GM11168 (cell line): Measurements from ENCODE around the gene AXIN1.

Source experiments
- in situ Hi-C: fragments of 300-500 bp; cut with MboI; formaldehyde crosslinking; loops from one replicate; pipeline ENCODE4 v1.12.0; 2022; ENCODE audit warnings: low sequenced_read_pairs; ENCODE audit not compliant: unreplicated experiment

AXIN1 gene

DNA sequence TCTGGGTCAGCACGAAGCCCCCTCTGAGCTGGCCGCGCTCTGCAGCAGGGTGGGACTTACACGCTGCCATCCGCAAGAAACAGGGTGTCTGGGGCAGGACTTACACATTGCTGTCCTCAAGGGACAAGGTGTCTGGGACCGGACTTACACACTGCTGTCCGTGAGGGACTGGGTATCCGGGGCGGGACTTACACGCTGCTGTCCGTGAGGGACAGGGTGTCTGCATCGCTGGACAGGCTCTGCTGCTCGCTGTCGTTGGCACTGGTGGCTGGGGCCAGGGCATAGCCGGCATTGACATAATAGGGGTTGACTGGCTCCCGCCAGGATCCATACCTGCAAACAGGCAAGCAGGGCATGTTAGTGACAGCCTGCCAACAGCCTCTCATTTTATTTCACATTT is 38.2 kb downstream of the AXIN1 start:
- in situ Hi-C loops: no loop called here

DNA sequence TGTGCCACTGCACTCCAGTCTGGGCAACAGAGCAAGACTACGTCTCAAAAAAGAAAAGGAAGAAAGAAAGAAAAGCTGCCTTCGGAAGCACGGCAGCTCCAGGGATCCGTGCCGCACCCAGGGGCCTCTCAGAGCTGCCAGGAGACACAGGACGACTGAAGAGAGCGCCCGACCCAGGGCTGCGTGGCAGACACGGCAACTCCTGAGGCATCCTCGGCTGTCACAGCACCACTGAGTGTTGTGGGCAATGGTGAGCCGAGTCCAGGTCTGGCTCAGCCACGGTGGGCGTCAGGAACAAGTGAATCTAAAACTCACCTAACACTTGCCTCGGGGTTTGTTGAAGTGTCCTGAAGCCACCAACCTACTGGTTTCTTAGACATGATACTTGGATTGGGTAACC is 40.8 kb downstream of the AXIN1 start:
- in situ Hi-C loops: no loop called here

DNA sequence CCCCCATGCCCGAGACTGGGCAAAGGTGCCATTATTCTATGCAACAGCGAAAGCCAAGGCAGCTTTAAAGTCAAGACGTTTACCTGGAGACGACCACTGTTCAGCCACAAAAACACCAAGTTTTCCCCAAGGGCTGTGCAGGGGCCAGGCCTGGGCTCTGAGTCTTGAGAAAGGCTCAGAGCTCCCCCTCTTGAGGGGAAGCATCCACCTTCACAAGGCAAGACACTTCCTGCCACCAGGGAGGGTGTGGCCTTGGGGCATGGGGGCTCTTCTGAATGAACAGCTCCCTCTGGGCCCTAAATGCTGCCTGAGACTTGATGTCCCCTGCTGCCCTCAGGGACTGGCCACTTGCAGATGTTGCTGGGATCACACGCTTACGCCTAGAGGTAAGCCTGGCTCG is 43.0 kb downstream of the AXIN1 start:
- in situ Hi-C loops: no loop called here

DNA sequence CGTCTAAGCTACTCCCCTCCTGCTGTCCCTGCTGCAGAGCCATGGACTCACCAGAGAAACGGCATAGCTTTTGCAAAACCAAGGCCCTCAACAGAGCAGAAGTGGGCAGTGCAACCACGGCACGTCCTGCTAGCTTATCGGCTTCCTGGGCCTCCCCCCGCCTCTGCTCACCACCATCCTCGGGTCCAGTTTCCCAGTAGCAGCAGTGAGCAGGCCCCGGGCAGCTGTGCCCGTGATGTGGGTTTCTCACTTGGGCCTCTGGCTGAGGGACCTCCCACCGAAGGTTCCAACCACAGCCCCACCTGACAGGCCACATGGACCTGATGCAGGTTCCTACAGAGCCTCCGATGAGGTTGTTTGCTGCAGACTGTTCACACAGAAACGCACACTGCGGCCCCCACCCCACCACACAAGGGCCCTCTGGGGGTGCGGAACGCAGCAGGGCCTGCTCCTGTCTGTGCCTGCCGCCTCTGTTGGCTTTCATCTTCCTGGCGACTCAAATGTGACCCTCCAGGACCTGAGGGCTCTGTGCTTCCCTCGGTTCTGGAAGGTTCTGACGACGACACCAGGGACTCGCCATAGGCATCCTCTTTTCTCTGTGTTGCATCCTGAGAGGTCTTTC is 44.7 kb downstream of the AXIN1 start:
- in situ Hi-C loops: no loop called here

DNA sequence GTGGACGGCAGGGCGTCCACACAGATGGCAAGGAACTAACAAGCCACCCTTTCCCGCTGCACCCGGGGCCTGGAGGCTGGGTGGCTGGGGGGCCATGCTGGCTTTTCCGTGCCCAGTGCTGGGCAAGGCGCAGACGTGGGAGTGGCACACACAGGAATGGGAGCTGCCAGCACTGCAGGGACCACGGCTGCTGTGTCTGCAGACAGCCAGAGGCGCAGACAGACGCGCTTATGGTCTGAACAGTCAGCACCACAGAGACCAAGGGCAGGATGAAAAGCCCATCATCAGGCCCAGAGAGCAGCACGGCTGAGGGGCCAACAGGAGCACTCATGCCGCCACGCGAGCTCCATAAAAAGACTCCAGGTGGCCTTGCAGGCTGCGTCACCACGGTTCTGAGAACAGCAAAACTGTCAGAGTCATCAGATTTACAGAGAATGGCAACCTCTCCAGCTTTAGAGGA is 45.6 kb downstream of the AXIN1 start:
- in situ Hi-C loops: no loop called here

DNA sequence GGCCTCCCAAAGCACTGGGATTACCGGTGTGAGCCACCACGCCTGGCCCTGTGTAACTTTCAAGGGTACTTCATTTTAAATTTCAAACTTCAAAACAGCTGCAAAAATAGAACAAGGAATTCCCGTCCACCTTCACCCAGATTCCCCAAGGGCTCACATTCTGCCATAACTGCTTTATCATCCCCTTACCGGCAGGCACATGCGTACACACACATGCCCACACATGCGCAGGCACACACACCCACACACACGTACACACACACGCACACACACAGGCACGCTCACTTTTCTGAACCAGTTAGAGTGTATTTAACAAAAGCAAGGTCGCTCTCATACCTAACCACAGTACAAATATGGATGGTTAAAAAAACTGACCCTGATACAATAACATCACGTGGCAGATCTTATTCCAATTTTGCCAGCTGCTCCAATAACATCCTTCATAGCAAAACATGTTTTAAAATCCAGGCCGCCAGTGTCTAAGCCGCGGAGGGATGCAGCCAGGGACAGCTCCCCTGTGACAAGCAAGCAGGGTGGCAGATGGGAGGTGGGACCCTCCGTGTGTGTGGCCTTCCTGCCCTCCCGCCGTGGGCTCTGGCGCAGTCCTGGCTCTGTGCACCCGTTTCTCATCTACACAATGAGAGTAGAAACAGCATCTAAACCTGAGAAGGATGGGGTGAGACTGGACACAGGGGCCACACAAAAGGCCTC is 46.5 kb downstream of the AXIN1 start:
- in situ Hi-C loops: no loop called here

DNA sequence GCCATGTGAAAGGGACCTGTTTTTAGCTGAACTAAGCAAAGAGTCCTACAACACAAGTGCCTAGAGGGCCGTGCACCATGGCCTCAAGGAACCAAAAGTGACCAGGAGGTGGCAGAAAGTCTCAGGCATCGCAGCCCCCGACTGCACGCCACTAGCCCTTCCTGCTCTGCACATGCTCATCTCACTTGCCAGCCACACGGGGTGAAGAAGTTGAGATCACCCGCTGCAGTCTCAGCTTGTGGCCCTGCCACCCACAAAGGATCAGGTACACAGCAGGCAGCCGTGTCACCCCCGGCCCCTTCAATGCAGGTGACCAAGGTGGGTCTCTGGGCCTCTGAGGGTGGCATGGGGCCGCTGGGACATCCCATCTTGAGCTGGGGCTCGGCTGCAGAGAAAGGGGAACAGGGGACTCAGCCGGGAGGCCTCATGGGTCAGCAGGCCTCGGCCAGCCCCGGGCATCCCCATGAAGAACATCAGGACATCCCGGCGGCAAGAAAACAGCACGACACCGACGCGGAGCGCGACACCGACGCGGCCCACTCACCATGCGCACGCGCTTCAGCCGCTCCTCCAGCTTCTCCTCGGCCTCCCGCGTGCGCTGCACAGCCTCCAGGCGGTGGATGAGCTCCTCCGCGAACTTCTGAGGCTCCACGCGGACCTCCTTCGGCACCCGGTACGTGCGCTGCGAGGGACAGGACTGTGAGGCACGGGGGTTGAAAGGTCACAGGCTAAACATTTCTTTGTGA is 48.6 kb downstream of the AXIN1 start:
- in situ Hi-C loops: no loop called here

DNA sequence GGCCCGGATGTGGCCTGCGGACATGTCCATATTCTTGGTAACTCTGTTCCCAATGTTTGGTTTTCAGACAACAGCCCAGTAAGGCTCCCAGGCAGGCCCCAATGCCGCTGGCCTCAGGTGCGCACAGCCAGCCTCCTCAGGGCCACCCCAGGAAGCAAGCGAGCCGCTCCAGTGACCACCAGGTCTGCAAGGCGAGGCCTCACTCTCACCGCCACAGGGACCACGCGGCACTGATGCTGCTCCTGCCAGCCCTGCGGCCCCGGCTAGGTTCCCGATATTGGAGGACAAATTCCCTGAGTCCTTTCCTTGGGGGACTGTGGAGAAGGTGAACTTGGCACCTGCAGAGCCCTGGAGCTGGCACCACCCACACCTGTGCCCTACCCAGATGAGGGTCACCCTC is 50.6 kb downstream of the AXIN1 start:
- in situ Hi-C loops: no loop called here

DNA sequence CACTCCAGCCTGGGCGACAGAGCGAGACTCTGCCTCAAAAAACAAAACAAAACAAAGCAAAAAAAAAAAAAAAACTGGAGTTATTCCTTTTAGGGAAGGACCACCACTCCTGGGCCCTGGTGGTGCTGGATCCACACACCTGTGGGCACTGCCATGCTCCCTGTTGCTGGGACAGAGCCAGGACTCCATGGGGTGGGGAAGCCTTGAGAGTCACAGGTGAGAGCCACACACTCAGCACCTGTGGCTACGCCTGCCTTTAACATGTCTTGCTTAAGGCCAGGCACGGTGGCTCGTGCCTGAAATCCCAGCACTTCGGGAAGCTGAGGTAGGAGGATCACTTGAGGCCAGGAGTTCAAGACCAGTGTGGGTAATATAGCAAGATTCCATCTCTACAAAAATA is 51.3 kb downstream of the AXIN1 start:
- in situ Hi-C loops: no loop called here

DNA sequence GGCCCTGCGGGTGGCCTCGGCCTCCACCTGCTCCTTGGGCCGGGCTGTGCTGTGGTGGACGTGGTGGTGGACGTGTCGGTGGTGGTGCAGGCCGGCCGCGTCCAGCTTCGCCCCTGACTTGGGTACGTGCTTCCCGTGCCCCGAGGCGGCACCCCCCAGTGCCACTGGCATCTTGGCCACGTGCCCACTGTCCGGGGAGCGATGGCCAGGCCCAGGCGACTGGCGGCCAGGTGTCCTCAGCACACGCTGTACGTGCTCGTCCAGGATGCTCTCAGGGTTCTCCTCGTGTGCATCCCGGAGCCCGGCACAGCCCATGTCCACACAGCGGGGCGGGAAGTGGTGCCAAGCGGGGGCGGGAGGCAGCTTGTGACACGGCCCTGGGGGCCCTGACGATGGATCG is 54.7 kb downstream of the AXIN1 start:
- in situ Hi-C loops: no loop called here

DNA sequence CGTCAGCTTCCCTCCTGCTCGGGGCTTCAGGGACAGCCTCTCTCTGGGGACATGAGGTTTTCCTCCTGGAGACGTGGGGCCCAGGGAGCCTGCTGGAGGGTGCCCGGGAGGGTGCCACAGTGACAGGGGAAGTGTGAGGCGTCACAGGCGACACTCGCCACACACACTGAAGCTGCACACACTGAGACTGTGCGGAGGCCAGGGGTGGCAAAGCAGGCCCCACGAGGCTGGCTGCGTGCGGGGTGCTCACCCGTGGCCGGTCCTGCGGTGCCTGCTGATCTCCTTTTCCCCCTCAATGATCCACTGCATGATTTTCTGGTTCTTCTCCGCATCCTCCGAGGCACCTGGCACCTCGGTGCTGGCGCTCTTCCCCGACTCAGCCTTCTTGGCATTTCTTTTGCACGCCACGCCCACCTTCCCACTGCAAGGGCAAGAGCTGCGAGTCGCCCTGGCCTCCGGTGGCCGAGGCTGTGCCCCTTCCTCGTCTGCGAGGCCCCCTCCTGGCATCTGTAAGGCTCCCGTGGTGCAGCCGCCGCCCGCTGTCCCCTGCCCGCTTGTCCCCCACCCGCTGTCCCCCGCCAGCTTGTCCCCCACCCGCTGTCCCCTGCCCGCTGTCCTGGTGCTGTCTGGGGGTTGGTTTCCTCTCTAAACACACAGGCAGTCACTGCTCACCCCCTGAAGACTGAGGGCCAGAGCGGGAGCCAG is 55.6 kb downstream of the AXIN1 start:
- in situ Hi-C loops: no loop called here

DNA sequence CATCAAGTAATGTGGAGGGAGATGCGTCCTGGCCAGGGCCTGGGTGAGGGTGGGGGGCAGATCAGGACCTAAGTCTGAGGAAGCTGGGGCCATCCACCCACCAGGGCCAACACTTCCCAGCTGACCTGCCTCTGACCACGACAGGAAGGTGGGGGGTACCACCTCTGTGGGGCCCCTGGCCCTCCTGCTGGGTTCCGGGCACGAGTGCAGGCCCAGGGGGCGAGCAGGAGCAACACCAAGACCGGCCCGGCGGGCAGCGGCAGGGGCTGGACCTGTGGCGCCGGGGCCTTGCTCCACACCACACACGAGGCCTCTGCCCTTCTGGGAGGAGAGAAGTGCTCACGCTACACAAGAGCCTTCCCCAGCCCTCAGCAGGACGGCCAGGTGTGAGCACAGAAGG is 56.2 kb downstream of the AXIN1 start:
- in situ Hi-C loops: no loop called here

DNA sequence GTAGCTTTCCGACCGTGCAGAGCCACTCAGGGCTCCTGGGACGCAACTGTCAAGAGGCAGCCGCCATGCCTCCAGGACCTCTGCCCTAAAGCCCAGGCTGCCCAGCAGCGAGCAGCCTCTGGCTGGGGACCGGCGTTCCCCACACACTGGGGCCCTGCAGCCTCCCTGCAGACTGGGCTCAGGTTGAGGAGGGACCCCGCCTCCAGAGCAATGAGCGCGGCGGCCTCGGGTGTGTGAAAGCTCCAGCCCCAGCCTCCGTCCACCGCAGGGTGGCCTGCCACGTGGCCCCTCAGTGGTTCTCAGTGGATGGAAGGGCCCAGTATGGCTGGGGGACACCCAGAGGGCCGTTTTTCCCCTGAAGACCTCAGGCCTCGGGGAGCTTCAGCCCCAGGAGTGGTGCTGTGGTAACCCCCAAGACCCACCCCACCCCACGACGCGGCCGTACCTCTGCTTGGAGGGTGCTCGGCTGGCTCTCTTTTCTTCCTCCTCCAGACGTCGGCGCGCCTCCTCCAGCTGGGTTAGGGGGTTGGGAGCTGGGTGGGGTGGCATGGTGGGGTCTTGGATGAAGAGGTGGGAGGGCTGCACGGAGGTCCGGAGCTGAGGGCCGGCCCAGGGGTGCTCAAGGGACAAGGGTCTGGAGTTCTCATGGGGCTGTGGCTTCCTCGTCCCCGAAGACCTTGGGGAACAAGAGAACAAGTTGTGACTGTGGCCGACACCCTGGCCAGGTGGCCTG is 59.3 kb downstream of the AXIN1 start:
- in situ Hi-C loops: no loop called here

DNA sequence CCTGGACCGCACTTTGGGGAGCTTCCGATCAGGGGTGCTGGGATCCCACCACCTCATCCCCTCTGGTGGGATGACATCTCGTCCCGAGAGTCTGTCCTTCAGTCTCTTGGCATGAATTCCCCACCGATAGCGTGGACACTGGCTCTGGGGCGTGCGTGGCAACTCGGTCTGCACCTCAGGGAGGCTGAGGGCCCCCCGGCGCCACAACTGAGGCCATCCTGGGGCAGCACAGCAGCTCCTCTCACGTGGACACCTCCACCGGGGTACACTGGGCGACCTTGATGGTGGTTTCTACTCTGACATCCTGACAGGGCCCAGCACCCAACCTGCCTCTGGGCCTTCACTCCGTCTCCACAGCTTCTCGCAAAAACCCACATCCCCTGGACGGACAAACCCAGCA is 61.0 kb downstream of the AXIN1 start:
- in situ Hi-C loops: no loop called here

DNA sequence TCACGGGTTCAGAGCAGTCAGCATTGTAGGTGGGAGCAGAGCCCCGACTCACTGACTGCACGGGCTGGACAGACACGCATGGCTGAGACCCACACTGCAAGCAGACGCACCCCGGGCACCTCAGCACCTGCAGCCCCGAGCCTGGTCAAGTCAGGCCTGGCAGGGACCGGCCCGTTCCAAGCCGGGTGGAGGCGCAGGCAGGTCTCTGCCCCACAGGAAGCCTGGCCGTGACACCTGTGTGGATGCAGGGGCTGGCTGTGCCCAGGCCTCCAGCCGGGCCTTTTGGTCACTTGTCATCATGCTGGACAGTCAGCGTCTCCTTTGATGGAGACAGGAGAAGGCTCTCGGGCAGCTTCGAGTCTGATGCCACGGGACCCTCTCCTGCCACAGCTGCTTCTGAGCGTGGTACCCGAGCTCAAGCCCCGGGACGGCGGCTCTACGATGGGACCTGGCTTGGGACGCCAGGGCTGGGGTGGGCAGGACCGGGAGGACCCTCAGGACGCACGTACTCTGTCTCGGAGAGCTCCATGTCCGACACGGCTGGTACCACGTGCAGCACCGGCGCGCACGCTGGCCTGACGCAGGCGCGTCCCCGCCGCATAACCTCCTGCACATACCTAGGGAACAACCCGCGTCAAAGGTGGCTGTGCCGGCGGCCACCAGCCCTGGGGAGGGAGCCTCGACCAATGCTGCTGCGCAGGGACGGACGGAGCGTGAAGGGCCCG is 61.7 kb downstream of the AXIN1 start:
- in situ Hi-C loops: no loop called here

DNA sequence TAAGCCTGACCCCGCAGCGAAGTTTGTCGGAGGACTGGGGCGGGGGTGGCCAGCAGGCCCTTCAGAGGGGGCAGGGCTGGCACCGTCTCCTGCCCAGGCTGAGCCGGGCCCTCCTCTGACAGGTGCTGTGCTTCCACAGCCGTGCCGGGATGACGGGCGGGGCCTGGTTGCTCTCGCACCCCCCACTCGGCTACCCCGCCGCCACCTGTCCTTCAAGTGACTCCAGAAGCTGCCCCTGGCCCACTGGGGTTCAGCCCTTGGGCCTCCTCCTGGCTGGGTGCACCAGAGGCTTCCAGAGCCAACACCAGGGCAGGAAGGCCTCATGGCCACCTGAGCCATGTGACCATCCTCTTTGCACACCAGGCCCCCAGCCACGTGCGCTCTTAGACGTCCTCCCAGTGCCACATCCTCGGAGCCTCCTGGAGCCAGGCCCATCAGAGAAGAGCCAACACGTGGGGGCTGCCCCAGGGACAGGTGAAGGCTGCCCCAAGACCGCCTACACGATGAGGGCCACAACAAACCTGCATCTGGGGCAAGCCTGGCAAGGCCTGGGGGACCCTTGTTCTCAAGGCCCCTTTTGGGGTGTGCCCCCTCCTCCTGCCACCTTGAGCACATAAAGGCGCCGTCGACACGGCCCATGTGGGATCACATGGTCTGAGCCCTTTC is 62.4 kb downstream of the AXIN1 start:
- in situ Hi-C loops: no loop called here

DNA sequence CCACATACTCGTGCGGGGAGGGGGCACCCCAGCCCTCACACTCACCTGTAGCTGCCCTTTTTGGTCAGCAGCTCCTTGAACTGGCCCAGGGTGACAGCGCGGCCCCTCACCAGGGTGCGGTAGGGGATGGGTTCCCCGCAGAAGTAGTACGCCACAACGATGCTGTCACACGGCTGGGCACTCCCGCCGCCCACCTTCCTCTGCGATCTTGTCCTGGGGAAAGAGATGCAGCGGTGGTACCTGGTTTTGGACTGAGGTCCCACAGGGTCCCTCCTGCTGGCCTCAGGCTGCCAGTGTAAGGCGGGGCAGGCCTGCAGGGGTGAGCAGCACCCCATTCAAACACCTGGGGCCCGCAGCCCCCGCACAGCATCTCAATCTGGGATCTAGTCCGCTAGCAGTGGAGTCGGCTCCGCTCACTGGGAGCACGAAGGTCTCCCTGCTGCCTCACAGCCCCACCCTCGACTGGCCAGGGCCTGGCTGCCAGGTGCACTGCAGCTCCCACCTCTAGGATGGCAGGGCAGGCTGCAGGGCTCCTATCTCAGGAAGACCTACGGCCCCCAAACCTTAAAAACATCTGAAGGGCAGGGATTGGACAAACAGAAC is 63.0 kb downstream of the AXIN1 start:
- in situ Hi-C loops: no loop called here

DNA sequence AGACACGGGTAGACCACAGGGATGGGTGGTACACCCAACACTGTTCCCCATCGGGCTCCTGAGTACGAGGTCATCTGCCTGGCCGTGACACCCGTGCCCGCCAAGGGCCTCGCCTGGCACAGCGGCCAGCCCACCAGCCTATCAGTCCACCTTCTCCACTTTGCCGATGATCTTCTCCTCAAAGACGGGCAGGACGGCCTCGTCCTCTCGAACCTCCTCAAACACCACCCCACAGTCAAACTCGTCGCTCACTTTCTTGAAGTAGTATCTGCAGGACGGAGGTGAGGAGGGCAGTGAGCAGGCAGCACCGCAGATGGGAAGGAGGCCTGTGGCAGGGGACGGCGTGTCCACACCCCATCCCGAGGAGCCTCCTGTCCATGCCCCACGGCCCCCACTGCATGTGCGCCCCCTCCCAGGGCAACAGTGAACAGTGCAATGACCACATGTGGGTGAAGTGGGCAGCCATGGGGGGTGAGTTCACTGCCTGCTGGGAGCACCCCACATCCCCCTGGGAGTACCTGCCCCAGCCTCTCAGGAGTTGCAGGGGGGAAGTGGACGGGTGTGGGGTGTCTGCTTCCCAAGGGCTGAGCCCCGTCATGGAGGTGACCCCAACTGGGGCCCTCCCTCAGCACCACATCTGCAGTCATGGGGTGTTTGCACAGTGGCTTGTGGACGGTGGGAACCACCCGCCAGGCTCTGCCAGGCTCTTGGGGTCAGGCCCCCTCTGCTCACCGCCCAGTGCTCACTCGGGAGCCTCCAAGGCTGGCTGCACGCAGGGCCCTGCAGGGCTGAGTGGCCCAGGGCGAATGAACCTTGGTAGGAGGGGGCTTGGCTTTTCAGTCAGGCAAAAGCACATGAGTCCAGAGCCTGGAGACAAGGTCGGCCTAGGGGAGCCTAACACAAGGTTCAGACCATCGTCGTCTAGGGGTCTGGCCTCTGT is 64.3 kb downstream of the AXIN1 start:
- in situ Hi-C loops: no loop called here
